Activated CD4-positive, alpha-beta T cell treated with anti-CD3 and anti-CD28 coated beads, Interleukin-2, amount 50 U/mL, for 48 hours (primary cell): Measurements from ENCODE around the gene PDPK1.

Source experiments
- DNase-seq, 2 experiments: peaks; one replicate each; pipeline ENCODE4 v3.0.0-alpha.2; 2020

Gene PDPK1

DNA sequence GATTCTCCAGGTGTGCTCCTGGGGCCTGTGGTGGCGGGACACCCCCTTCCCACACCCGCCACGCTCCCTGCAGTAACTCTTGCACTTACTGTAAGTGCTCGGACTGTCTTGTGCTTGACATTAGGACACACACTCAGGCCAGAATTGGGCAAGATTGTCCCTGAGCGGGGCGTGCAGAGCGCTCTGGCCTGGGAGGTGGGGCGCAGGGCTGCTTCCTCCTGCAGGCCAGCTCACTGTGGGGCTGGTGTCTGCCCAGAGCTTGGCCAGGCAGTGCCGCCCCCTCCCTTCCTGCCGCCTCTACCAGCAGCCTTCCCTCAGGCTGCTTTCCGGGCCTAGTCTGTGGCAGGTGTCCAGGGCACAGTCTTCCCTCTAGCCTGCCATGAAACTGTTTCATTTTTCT, 30.2 kb upstream of the PDPK1 start:
- DNase-seq: no peak

- no peak for DNase-seq
Measured at GRCh38 chr16:2508722-2509400, 29.0 kb upstream of the PDPK1 start.

- no peak for DNase-seq
Measured at GRCh38 chr16:2511128-2511800, 26.6 kb upstream of the PDPK1 start.

DNA sequence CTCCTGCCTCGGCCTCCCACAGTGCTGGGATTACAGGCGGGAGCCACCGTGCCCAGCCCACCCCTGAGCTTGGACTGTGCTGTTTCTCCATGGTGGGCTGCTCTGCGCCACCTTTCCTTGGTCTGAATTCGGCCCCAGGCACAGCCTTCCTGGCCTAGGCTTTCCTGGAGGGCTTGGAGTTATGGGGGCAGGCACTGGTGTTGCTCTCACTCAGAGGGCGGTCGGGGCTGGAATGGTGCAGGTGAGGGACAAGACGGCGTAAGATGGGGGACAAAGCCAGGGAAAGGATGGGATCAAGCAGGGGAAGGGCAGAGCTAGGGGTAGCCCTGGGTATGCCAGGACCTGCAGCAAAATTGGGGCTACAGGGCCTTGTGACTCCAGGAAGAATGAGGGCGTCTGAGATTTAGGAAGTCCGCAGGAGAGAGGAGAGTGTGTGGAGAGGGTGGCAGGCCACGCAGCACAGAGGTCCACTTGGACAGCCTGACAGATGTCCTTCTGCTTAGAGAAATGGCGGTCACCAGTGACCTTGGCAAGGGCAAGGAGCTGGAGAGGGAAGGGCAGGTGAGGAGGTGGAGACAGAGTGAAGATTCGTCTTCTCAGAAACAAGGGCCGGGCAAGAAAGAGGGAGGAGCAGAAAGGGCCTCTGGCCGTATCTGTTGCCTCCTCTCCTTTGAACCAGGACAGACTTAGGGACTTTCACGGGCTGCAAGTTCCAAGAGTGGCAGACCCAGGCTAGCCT, 25.7 kb upstream of the PDPK1 start:
- DNase-seq: no peak

DNA sequence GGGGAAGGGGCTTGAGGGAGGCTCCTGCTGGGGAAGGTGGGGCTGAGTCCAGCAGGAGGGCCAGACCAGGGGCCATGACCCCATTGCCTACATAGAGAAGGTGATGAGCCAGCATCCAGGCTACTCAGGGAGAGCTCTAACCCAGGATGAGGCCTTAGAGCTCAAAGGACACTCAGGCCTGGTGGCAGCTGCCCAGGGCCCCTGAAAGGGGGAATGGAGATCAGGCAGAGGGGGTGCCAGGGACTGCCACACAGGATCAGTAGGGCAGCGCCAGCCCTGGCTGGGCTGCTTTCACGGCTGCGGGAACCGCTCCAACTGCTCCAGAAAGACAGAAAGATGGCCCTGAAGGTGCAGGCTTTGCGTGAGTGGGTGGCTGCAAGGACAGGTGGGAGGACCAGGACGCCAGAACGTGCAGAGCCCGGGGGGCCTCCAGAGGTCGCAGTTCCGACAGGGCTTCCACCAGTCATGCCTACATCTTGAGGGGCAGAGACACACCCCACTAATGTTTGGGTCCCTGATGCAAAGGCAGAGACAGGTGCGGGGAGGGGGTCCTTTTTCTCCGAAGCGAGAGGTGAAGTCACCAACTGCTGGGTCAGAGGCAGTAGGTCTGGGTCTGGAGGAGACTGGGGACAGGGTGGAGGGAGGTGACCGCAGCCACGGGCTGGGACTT, 25.0 kb upstream of the PDPK1 start:
- peak in 1 of 2 experiments; percentile 18 for DNase-seq

- DNase-seq: peak; percentile 89 to 92
Measured at GRCh38 chr16:2513405-2514332, 24.2 kb upstream of the PDPK1 start, which contains the start of gene ATP6V0C. TSS of gene ATP6V0C (plus strand) at chr16:2513952. CDS start at chr16:2514104, 152 bp downstream.

GRCh38 chr16:2514333-2515179, 23.3 kb upstream of the PDPK1 start:
- DNase-seq: peak; percentile 27 to 37

DNA sequence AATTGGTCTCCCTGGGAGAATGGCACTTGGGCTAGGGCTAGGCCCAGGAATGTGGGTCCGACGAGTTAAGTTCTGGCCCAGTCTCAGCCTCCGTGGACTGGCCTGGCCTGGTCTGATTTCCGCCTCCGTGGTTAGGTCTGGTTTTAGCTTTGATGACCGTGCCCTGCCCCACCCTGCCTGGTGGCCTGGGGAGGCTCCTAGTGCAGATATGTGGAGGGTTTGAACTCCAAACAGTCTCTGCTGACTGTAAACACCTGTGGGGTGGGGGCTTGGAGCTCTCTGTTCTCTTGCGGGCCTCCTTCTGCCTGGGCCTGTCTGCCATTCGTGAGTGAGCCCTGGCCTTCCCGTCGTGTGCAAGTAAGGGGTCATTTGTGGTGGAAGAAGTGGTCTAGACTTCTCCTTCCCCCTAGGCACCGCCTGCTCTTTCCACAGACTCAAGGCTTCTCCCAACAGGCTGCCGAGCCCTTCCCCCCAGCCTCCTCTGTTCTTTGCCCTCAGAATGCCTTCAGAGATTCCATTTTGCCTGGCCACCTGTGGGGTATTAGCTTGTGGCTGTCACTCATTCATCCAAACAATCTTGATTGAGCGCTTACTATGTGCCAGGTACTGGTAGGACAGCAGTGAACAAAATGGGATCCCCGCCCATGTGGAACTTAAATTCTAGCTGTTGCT, 22.5 kb upstream of the PDPK1 start:
- no peak for DNase-seq

DNA sequence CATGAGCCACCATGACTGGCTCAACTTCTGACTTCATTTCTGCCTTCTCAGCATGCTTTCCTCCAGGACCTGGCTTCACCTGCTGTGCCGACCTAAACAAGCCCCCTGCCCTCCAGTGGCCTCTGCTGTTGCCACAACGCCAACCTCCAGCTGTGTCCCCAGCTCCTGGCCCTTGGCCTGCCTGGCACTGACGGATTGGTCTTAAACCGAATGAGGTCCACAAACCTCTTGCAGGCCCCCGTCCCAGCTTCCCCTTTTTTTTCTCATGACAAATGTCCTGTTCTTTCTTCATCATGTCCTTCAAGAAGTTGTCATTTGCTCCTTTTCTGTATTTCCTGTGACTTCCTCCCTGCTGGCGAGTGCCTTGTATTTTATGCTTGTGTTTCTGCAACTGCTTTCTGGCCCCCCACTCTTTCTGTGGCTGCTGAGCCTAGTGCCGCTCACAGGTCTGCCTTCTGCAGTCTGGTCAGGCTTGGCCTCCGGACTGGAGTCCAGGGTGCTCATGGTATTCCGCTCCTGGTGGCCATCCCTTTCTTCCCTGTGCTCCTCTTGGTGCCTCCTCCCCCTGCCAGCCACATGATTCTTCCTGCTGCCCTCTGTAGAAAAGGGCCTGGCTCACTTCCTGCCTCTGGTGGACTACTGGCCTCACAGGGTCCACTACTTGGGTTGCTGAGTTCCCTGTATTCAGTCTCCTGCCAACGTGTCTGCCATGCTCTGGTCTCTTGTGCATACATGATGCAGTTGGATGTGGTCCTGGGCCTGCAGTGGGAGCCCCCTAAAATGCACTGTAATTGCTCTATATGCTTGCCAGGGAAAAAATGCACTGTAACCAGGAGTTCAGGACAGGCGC, 21.2 kb upstream of the PDPK1 start:
- no peak for DNase-seq

GRCh38 chr16:2517954-2518605, 19.7 kb upstream of the PDPK1 start:
- DNase-seq: no peak

DNA sequence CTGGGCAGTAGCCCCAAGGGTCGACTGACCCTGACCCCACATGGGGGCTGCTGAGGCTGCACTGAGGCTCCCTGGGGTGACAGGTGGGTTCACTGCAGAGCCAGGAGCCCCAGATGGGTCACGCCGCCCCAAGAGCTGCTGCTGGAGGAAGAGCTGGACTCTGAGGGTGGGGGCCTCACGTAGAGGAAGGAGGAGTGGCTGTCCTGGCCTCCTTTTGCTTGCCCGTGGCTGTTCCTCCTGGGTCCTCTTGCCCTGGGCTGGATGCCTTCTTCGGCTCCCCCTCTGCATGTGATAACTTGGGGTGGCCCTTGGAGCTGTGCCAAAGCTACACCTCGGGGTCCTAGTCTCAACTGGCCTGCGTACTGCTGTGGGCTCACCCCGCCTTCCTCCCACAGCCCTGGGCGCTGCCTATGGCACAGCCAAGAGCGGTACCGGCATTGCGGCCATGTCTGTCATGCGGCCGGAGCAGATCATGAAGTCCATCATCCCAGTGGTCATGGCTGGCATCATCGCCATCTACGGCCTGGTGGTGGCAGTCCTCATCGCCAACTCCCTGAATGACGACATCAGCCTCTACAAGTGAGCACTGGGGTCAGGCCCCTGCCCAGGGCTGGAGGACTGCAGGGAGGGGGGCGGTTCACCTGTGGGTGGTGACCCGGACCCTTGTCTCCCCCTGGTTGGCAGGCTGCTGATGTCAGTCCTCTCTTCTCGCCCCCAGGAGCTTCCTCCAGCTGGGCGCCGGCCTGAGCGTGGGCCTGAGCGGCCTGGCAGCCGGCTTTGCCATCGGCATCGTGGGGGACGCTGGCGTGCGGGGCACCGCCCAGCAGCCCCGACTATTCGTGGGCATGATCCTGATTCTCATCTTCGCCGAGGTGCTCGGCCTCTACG, 18.8 kb upstream of the PDPK1 start:
- no peak for DNase-seq

GRCh38 chr16:2519711-2520080, 18.1 kb upstream of the PDPK1 start:
- no peak for DNase-seq

DNA sequence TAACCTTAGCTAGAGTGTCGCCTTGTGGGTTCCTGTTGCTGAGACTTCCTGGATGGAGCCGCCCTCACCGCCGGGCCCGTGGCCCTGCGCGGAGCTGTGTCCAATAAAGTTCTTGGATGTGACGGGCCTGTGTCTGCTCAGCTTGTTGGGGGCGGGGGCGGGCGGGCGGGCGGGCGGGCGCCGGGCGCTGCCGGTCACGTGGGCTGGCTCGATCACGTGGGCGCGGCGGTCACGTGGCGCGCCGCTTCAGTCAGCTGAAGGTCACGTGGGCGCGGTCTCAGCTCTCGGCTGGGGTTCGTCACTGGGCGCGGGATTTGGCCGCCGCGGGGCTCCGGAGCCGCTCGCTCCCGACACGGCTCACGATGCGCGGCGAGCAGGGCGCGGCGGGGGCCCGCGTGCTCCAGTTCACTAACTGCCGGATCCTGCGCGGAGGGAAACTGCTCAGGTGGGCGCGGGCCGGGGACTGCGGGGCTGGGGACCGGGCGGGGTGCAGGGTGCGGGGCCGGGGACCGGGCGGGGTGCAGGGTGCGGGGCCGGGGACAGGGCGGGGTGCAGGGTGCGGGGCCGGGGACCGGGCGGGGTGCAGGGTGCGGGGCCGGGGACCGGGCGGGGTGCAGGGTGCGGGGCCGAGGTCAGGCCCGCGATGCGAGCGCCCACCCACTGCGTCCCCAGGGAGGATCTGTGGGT, 17.6 kb upstream of the PDPK1 start, which contains the start of gene AMDHD2:
Gene AMDHD2, plus strand, starts transcription at position 275 of the 687 bp plus-strand sequence. Its CDS starts 88 bp downstream, at position 363.
- peak; percentile 88 to 90 for DNase-seq

DNA sequence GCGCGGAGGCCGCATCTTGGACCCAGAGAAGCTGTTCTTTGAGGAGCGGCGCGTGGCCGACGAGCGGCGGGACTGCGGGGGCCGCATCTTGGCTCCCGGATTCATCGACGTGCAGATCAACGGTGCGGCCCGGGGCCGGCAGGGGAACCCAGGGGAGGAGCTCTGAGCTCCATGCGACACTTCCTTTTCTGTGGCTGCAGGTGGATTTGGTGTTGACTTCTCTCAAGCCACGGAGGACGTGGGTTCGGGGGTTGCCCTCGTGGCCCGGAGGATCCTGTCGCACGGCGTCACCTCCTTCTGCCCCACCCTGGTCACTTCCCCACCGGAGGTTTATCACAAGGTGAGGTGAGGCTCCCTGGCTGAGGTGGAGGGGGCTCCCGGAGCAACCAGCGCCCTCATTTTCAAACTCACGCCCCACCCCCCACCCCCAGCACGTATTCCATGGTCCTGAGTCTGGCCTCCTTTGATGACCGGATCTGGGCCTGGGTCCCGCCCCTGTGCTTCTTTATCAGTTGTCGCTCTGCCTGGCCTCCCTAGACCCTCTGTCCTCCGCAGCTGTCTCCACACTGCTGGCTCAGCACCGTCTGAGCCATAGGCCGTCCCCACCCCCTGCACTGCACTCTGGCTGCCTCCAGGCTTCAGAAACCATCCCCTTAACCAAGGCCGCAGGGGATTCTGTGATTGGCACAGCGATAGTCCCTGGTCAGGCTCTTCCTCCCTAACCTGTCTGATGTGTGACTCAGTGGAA, 16.9 kb upstream of the PDPK1 start:
- peak; percentile 41 to 42 for DNase-seq

- DNase-seq: no peak
Measured at GRCh38 chr16:2523801-2524231, 14.0 kb upstream of the PDPK1 start.

DNA sequence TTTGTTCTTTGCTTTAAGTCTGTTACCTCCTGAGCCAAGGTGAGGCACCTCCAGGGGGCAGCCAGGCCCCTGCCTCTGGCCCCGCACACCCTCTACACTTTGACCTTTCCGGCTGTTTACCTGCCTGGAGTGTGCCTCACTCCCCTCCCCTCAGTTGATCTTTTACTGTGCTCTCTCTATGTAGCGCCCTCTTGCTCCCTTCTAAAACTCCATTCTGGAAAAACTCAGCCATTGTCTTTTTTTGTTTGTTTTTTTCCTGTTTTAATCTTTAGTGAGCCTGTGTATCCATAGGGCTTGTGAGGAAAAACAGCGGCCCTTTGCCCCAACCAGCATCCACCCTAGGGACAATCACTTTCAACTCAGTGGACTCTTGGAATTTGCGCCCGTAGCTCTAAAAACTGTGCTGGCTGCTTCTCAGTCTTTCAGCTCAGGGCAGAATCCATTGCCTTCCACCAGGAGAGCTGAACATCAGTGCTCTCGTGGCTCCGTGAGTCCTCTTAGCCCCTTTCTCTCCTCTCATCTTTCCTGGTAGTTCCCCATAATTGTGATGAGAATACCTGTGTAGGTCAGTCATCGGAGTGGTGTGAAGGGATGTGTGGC, 13.4 kb upstream of the PDPK1 start:
- DNase-seq: no peak
